MM.1S (cell line): ENCODE data around the gene SRD5A3.

ENCODE experiments used
- DNase-seq: peaks from one replicate; pipeline ENCODE4 v3.0.0-alpha.2; 2015
- H2AFZ ChIP-seq: fragments of 300-600 bp; sonication (generic); 2 replicates; pipeline ENCODE4 v1.6.0; 2016; ENCODE audit warnings: antibody characterized with exemption, low read length
- H3F3A ChIP-seq: fragments of 300-600 bp; sonication (generic); 2 replicates; pipeline ENCODE4 v1.6.1; 2016; ENCODE audit warnings: mild to moderate bottlenecking, antibody characterized with exemption, low read length, moderate library complexity, mixed read lengths; ENCODE audit not compliant: insufficient read depth
- H3K27ac ChIP-seq: fragments of 300-600 bp; sonication (generic); 2 replicates; pipeline ENCODE4 v1.5.1; 2016; ENCODE audit warnings: mild to moderate bottlenecking, low read length
- H3K27me3 ChIP-seq: fragments of 300-600 bp; sonication (generic); replicated peaks from 2 replicates; pipeline ENCODE4 v1.6.0; 2016; ENCODE audit warnings: low read length; ENCODE audit not compliant: insufficient read depth
- H3K36me3 ChIP-seq: fragments of 300-600 bp; sonication (generic); replicated peaks from 2 replicates; pipeline ENCODE4 v1.6.1; 2016; ENCODE audit warnings: mild to moderate bottlenecking, low read length, mixed read lengths; ENCODE audit not compliant: insufficient read depth
- H3K4me1 ChIP-seq: fragments of 300-600 bp; sonication (generic); 2 replicates; pipeline ENCODE4 v1.6.1; 2016; ENCODE audit warnings: low read length, mixed read lengths
- H3K4me2 ChIP-seq: fragments of 300-600 bp; sonication (generic); 2 replicates; pipeline ENCODE4 v1.6.0; 2016; ENCODE audit warnings: low read depth, low read length
- H3K4me3 ChIP-seq: fragments of 300-600 bp; sonication (generic); 2 replicates; pipeline ENCODE4 v1.5.1; 2016; ENCODE audit warnings: low read length, mixed read lengths
- H3K79me2 ChIP-seq: fragments of 300-600 bp; sonication (generic); 2 replicates; pipeline ENCODE4 v1.6.1; 2016; ENCODE audit warnings: mixed run types, low read length, mixed read lengths
- H3K9ac ChIP-seq: fragments of 300-600 bp; sonication (generic); 2 replicates; pipeline ENCODE4 v1.6.1; 2016; ENCODE audit warnings: low read length, mixed read lengths
- H3K9me2 ChIP-seq: fragments of 300-600 bp; sonication (generic); replicated peaks from 2 replicates; pipeline ENCODE4 v1.6.1; 2016; ENCODE audit warnings: mild to moderate bottlenecking, low read length, mixed read lengths; ENCODE audit not compliant: insufficient read depth
- H3K9me3 ChIP-seq: fragments of 300-600 bp; sonication (generic); replicated peaks from 2 replicates; pipeline ENCODE4 v1.6.1; 2016; ENCODE audit warnings: mild to moderate bottlenecking, low read length, mixed read lengths; ENCODE audit not compliant: insufficient read depth
- H4K20me1 ChIP-seq: fragments of 300-600 bp; sonication (generic); 2 replicates; pipeline ENCODE4 v1.6.1; 2016; ENCODE audit warnings: mild to moderate bottlenecking, low read length, moderate library complexity, mixed read lengths; ENCODE audit not compliant: insufficient read depth
- EZH2 ChIP-seq: fragments of 300-600 bp; sonication (generic); optimal IDR thresholded peaks from 2 replicates; pipeline ENCODE3; 2017; ENCODE audit warnings: low read depth, mild to moderate bottlenecking, antibody characterized with exemption, low read length, mixed read lengths
- EZH2phosphoT487 ChIP-seq: fragments of 300-600 bp; sonication (generic); IDR thresholded peaks from 2 replicates; pipeline ENCODE4 v1.6.1; 2018; ENCODE audit warnings: antibody characterized with exemption, low read length
- TF ChIP-seq, protein P1 (sequence below): fragments of 300-600 bp; sonication (generic); IDR thresholded peaks from 2 replicates; pipeline ENCODE4 v1.5.1; 2016; ENCODE audit warnings: antibody characterized with exemption, low read length, mixed read lengths

The SRD5A3 gene

DNA sequence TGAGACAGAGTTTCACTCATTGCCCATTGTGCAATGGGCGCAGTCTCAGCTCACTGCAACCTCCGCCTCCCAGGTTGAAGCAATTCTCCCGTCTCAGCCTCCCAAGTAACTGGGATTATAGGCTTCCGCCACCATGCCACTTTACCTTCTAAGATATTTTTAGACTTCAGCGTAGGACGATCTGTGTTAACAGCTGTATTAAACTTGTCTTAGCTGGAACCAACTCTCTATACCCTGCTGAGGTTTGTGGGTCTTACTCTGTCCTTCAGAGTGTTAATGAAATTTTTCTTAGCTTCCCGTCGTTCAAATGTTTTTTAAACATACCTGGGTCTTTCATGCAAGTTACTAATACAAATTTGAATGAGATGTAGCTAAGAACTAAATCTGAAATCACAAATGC, 64.4 kb downstream of the SRD5A3 start:
- H3F3A ChIP-seq = no peaks in the 10 kb centered on the region
- H3K4me3 ChIP-seq = no peak overlapping the region
- H3K9me2 ChIP-seq = no peaks in the 10 kb centered on the region
- DNase-seq = no peak
- no peak overlapping the region for H3K9ac ChIP-seq
- no peaks in the 10 kb centered on the region for H3K4me1 ChIP-seq
- H2AFZ ChIP-seq = no peak overlapping the region
- H3K9me3 ChIP-seq = no peaks in the 10 kb centered on the region
- no peak overlapping the region for H3K4me2 ChIP-seq
- no peak for TF ChIP-seq EZH2phosphoT487
- no peak for TF ChIP-seq EZH2
- TF ChIP-seq, protein P1, sequence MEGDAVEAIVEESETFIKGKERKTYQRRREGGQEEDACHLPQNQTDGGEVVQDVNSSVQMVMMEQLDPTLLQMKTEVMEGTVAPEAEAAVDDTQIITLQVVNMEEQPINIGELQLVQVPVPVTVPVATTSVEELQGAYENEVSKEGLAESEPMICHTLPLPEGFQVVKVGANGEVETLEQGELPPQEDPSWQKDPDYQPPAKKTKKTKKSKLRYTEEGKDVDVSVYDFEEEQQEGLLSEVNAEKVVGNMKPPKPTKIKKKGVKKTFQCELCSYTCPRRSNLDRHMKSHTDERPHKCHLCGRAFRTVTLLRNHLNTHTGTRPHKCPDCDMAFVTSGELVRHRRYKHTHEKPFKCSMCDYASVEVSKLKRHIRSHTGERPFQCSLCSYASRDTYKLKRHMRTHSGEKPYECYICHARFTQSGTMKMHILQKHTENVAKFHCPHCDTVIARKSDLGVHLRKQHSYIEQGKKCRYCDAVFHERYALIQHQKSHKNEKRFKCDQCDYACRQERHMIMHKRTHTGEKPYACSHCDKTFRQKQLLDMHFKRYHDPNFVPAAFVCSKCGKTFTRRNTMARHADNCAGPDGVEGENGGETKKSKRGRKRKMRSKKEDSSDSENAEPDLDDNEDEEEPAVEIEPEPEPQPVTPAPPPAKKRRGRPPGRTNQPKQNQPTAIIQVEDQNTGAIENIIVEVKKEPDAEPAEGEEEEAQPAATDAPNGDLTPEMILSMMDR = no peak
- no peak overlapping the region for H3K27ac ChIP-seq
- H3K27me3 ChIP-seq = no peaks in the 10 kb centered on the region
- H3K36me3 ChIP-seq = peaks cover 2% of the 10 kb centered on the region; the same call in 1 of the 2 replicates
- H4K20me1 ChIP-seq = no peaks in the 10 kb centered on the region; the same call in 1 of the 2 replicates
- peaks cover 85% of the 10 kb centered on the region for H3K79me2 ChIP-seq

DNA sequence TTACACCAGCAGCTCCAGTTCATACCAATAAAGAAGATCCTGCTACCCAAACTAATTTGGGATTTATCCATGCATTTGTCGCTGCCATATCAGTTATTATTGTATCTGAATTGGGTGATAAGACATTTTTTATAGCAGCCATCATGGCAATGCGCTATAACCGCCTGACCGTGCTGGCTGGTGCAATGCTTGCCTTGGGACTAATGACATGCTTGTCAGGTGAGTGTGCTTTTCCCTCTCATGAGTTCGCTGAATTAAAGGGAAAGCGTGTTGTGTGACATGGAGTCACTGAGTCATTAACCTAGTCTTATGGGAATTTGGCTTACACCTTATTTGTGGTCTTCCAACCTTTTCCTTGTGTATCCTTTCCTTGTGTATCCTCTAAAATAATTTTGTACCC, 65.6 kb downstream of the SRD5A3 start:
- Histone ChIP-seq H4K20me1 (no peaks in the 10 kb centered on the region; the same call in 1 of the 2 replicates), H3K9me3 (no peaks in the 10 kb centered on the region), H3K4me2 (no peak overlapping the region), H3K27me3 (no peaks in the 10 kb centered on the region), H3F3A (no peaks in the 10 kb centered on the region), H3K9ac (no peak overlapping the region), H3K36me3 (peaks cover 5% of the 10 kb centered on the region; the same call in 1 of the 2 replicates), H2AFZ (no peak overlapping the region), H3K27ac (no peak overlapping the region), H3K4me1 (no peaks in the 10 kb centered on the region), H3K9me2 (no peaks in the 10 kb centered on the region), H3K4me3 (no peak overlapping the region), H3K79me2 (peaks cover 79% of the 10 kb centered on the region)
- TF ChIP-seq, protein P1 = no peak
- no peak for TF ChIP-seq EZH2
- TF ChIP-seq EZH2phosphoT487 = no peak
- DNase-seq = no peak

DNA sequence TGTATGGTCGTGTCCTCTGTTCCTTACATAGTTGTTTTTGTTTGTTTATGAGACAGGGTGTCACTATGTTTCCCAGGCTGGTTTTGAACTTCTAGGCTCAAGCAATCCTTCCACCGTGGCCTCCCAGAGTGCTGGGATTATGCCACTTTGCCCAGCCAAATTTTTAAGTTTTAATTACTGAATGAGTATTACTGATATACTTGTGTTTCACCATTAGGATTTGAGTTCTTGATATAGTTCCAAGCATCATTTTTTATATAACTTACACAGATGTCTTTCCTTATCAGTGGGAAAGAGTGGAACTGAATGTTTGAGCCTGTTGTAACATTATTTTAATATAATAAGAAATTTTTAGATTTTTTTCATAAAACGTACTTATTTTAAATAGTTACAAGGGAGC, 70.1 kb downstream of the SRD5A3 start:
- Histone ChIP-seq H4K20me1 (no peaks in the 10 kb centered on the region), H3K4me2 (no peak overlapping the region), H3K9me2 (no peaks in the 10 kb centered on the region), H2AFZ (no peak overlapping the region), H3K9ac (no peak overlapping the region), H3K79me2 (peaks cover 42% of the 10 kb centered on the region), H3K27me3 (no peaks in the 10 kb centered on the region), H3F3A (0 out of 2 replicates have a peak, but pooled peaks cover 4% of the 10 kb centered on the region), H3K9me3 (no peaks in the 10 kb centered on the region), H3K27ac (no peak overlapping the region), H3K4me1 (no peaks in the 10 kb centered on the region), H3K36me3 (peaks cover 13% of the 10 kb centered on the region; the same call in 1 of the 2 replicates), H3K4me3 (no peak overlapping the region)
- DNase-seq = no peak
- TF ChIP-seq, protein P1 = no peak
- TF ChIP-seq EZH2phosphoT487 = no peak
